ENCODE measurements around the gene PHOSPHO1.
"Not testable (repeated sequence)": the region's sequence is repeated elsewhere in the genome, so short reads cannot be mapped to it uniquely, and the experiment has no call there.

Gene PHOSPHO1

GRCh38 chr17:49191917-49192741 is 38.5 kb downstream of the PHOSPHO1 start:
- H3K4me3 ChIP-seq (ENCODE audit: low read depth, low read length), result peak overlapping the region; percentile 85
- TF ChIP-seq CTCF (conservative IDR thresholded peaks at IDR 0.05; ENCODE audit: low read depth, low read length), result peak; percentile 40
- peak; percentile 88 for DNase-seq (ENCODE audit: low read depth)

GRCh38 chr17:49191409-49191916 is 39.1 kb downstream of the PHOSPHO1 start:
- TF ChIP-seq CTCF (conservative IDR thresholded peaks at IDR 0.05; ENCODE audit: low read depth, low read length), result no peak
- DNase-seq (ENCODE audit: low read depth), result peak; percentile 71
- H3K4me3 ChIP-seq (ENCODE audit: low read depth, low read length), result peak overlapping the region; percentile 85

- no peak for TF ChIP-seq CTCF (conservative IDR thresholded peaks at IDR 0.05; ENCODE audit: low read depth, low read length)
- no peak overlapping the region for H3K4me3 ChIP-seq (ENCODE audit: low read depth, low read length)
- no peak for DNase-seq (ENCODE audit: low read depth)
These were observed 39.7 kb downstream of the PHOSPHO1 start for GRCh38 chr17:49190932-49191331.

- TF ChIP-seq CTCF (conservative IDR thresholded peaks at IDR 0.05; ENCODE audit: low read depth, low read length), result no peak
- H3K4me3 ChIP-seq (ENCODE audit: low read depth, low read length), result no peak overlapping the region
- no peak for DNase-seq (ENCODE audit: low read depth)
These were observed 43.3 kb downstream of the PHOSPHO1 start for GRCh38 chr17:49187301-49187700.

GRCh38 chr17:49185381-49185780 is 45.2 kb downstream of the PHOSPHO1 start:
- DNase-seq (ENCODE audit: low read depth); H3K4me3 ChIP-seq (ENCODE audit: low read depth, low read length): not testable (repeated sequence)

GRCh38 chr17:49184522-49184921 is 46.1 kb downstream of the PHOSPHO1 start:
- not testable (repeated sequence) for DNase-seq (ENCODE audit: low read depth); H3K4me3 ChIP-seq (ENCODE audit: low read depth, low read length)

DNA sequence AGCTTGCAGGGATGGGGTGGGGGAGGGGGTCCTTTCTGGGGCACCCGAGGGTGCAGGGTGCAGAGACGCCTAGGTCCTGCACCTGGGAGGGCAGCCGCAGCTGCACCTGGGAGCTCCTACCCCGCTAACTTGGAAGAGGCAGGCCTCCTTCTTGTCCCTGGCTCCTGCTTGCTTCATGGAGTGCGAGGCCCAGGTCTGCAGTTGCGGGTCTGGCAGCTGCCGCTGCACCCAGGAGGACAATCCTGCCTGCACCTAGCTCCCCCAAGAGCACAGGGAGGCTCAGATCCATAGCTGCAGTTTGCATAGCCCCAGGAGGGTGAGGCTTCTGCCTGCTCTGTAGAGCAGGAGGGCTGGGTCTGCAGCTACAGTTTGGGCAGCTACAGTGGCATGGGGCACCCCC is 46.8 kb downstream of the PHOSPHO1 start:
- no peak overlapping the region for H3K4me3 ChIP-seq (ENCODE audit: low read depth, low read length)
- no peak for DNase-seq (ENCODE audit: low read depth)
- no peak for TF ChIP-seq CTCF (conservative IDR thresholded peaks at IDR 0.05; ENCODE audit: low read depth, low read length)

GRCh38 chr17:49183341-49183740 is 47.2 kb downstream of the PHOSPHO1 start:
- no peak for DNase-seq (ENCODE audit: low read depth)
- no peak for TF ChIP-seq CTCF (conservative IDR thresholded peaks at IDR 0.05; ENCODE audit: low read depth, low read length)
- no peak overlapping the region for H3K4me3 ChIP-seq (ENCODE audit: low read depth, low read length)

All from choroid plexus epithelial cell (primary cell).